HG03135 (cell line): ENCODE results near the gene SPDYE4.

Experiments
- ATAC-seq: cut with Tn5 transposase; IDR thresholded peaks from one replicate; pipeline ENCODE4 v1.9.1; 2021; ENCODE audit warnings: mild to moderate bottlenecking, moderate library complexity; ENCODE audit not compliant: unreplicated experiment

SPDYE4 gene

GRCh38 chr17:8785547-8786413 is 27.4 kb upstream of the SPDYE4 start:
- no peak for ATAC-seq

GRCh38 chr17:8782176-8782575 is 23.8 kb upstream of the SPDYE4 start:
- ATAC-seq: no peak

- ATAC-seq: no peak
Observed at GRCh38 chr17:8781776-8782175, 23.4 kb upstream of the SPDYE4 start.

DNA sequence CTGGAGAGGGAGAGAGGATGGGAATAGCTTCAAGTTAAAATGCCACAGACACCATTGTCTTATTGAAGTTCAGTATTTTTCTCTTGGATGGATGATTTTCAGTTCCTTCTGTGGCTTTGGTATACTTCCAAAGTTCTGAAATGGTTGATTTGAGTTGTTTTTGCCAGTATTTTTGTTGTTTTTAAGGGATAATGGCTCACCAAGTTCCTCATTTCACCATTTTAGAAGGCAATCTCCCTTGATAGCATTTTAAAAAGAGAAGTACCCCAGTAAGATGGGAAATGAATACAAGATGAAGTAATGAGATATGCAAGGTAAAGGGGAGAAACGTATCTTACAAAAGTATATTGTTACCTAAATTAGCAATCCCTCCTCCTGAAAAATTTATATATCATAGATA is 18.5 kb upstream of the SPDYE4 start:
- no peak for ATAC-seq

- ATAC-seq: no peak
Observed at GRCh38 chr17:8776248-8776647, 17.9 kb upstream of the SPDYE4 start.

DNA sequence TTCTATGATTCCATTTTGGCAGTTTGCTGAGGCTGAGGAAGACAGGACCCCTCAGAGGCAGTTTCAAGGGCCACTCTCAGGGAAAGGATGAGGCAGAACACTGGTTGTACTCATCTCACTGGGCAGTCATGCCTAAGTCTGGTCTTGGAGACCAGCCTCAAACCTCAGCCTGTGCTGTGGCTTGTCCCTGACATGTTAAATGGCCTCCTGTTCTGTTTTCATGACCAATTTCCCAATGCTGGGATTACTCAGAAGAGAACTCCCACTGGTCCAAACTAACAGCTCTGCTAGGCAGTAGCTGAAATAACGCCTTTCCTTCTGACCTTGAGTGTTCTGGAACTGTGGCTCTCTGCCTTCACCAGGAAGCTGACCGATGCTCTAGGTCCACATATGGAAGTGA is 8.4 kb upstream of the SPDYE4 start:
- no peak for ATAC-seq

GRCh38 chr17:8762012-8762411 is 3.7 kb upstream of the SPDYE4 start:
- no peak for ATAC-seq

DNA sequence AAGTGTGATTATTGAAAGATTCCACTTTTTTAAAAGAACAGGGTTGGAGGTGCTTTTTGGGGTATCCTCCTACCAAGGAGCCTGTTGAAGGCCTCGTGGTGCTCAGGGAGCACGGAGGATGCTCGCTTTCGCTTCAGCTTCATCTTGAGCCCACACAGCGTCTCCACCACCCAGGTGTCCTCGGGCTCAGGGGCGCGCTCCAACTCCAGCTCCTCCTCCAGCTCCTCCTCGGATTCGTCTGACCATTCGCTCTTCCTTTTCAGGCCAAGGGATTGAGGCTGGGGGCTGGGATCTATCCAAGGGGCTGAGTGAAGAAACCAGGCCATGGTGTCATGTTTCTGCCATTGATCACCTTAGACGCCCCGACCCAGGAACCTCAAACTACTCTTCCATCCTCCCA is 1.2 kb downstream of the SPDYE4 start:
- ATAC-seq: no peak

- no peak for ATAC-seq
Observed at GRCh38 chr17:8755590-8756255, 2.6 kb downstream of the SPDYE4 start.

- ATAC-seq: no peak
Observed at GRCh38 chr17:8754890-8755289, 3.5 kb downstream of the SPDYE4 start.

DNA sequence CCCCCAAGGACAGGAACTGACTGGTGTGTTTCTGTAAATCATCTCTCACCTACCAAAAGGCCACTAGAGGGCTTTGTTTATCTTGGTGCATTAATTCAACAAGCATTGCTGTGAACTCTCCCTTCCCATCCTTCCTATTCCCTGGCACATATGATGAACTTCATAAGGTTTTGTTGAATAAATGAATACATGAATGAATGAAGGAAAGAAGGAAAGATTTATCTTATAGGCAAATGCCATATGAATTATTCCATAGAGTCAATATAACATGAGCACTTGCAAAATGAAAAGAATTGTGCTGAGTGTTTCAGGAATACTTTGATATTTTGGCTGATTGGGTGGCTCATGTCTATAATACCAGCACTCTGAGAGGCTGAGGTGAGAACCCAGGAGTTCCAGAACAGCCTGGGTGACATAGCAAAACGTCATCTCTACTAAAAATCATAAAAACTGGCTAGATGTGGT is 4.3 kb downstream of the SPDYE4 start:
- ATAC-seq: no peak

GRCh38 chr17:8753136-8753975 is 5.0 kb downstream of the SPDYE4 start:
- no peak for ATAC-seq

GRCh38 chr17:8749616-8750015 is 8.7 kb downstream of the SPDYE4 start:
- no peak for ATAC-seq

GRCh38 chr17:8747742-8748141 is 10.6 kb downstream of the SPDYE4 start:
- ATAC-seq: no peak

GRCh38 chr17:8746501-8747236 is 11.7 kb downstream of the SPDYE4 start:
- ATAC-seq: no peak

DNA sequence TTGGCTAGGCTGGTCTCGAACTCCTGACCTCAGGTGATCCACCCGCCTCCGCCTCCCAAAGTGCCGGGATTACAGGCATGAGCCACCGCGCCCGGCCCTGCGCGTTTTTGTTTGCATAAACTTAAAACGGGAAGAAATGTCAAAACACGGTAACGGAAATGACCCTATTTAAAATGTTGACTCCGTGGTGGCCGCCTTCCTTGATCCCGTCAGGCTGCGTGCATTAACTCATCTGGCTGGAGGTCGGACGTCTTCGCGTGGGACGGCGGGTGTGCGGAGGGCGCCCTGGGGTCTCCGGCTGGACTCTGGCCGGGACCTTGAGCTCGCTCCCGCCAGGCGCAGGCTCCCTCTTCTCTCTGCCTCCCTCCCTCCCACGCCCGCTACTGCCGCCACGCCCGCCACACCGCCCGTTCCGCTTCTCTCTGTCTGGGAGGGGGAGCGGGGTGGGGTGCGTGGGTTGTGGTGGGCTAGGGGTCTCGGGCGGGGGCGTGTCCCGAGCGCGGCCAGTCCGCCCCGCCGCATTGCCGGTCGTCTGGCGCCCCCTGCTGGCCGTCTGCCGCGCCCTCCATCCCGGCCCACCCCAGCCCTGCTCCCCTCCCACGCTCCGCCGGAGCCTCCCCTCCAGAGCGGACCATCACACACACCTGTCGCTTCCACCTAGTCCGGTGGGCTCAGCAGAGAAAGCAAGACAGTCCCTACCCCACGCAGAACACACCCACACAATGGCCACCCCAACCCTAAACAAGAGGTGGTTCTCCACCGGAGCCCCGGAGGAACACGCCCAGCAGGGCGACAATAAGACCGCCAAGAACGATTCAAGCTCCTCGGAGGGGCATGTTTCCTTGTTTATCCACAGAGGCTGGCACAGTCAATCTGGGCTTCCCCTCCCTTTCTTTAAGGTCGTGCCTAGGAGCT is 12.5 kb downstream of the SPDYE4 start:
- no peak for ATAC-seq

- ATAC-seq: no peak
Observed at GRCh38 chr17:8744086-8744785, 14.1 kb downstream of the SPDYE4 start.

- ATAC-seq: no peak
Observed at GRCh38 chr17:8742819-8743218, 15.5 kb downstream of the SPDYE4 start.

DNA sequence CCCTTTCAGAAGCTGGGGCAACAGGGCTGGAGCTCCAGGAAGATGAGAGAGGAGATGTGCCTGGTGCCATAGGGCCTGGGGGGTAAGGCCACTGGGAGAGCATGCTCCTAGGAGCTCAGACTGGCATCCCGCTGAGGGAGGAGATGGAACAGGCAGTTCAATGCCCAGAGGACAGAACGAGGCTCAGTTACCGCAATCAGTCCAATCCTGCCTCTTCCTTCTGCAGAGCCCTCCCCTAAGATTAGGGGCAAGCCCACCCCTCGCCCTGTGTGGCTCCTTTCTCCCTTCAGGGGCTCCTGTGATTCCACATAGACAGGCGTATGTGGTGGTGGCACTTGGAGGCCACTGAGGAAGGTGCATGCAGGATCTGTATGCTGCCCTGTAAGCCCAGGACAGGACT is 16.1 kb downstream of the SPDYE4 start:
- no peak for ATAC-seq
